ENCODE data around the gene MALSU1. TPM values are rescaled to one million over a fixed set of nuclear protein-coding genes. Genes with fewer than 3 reads are reported as not detected.

Gene MALSU1
- total RNA-seq, result 50.1 and 54.7 TPM in 2 replicates

- DNase-seq (ENCODE audit: extremely low read depth, low read depth, low spot score), result peak; percentile 79
Measured at GRCh38 chr7:23298885-23299769, at the start of gene MALSU1. MALSU1 (plus strand) TSS chr7:23299339; CDS start chr7:23299353, 14 bp downstream.

GRCh38 chr7:23249486-23249885, 49.7 kb upstream of the MALSU1 start:
- no peak for DNase-seq (ENCODE audit: extremely low read depth, low read depth, low spot score)

GRCh38 chr7:23254051-23254681, 45.0 kb upstream of the MALSU1 start:
- no peak for DNase-seq (ENCODE audit: extremely low read depth, low read depth, low spot score)

GRCh38 chr7:23256731-23257130, 42.4 kb upstream of the MALSU1 start:
- no peak for DNase-seq (ENCODE audit: extremely low read depth, low read depth, low spot score)

- DNase-seq (ENCODE audit: extremely low read depth, low read depth, low spot score), result no peak
Measured at GRCh38 chr7:23260371-23260770, 38.8 kb upstream of the MALSU1 start.

- no peak for DNase-seq (ENCODE audit: extremely low read depth, low read depth, low spot score)
Measured at GRCh38 chr7:23261843-23262452, 37.2 kb upstream of the MALSU1 start.

GRCh38 chr7:23264916-23265458, 34.2 kb upstream of the MALSU1 start:
- no peak for DNase-seq (ENCODE audit: extremely low read depth, low read depth, low spot score)

- DNase-seq (ENCODE audit: extremely low read depth, low read depth, low spot score), result no peak
Measured at GRCh38 chr7:23266918-23267317, 32.2 kb upstream of the MALSU1 start.

GRCh38 chr7:23267357-23267756, 31.8 kb upstream of the MALSU1 start:
- no peak for DNase-seq (ENCODE audit: extremely low read depth, low read depth, low spot score)

GRCh38 chr7:23268167-23268566, 31.0 kb upstream of the MALSU1 start:
- DNase-seq (ENCODE audit: extremely low read depth, low read depth, low spot score), result no peak

GRCh38 chr7:23268746-23269145, 30.4 kb upstream of the MALSU1 start:
- no peak for DNase-seq (ENCODE audit: extremely low read depth, low read depth, low spot score)

- DNase-seq (ENCODE audit: extremely low read depth, low read depth, low spot score), result no peak
Measured at GRCh38 chr7:23272275-23272674, 26.9 kb upstream of the MALSU1 start.

GRCh38 chr7:23273141-23273599, 26.0 kb upstream of the MALSU1 start:
- peak; percentile 72 for DNase-seq (ENCODE audit: extremely low read depth, low read depth, low spot score)

- DNase-seq (ENCODE audit: extremely low read depth, low read depth, low spot score), result no peak
Measured at GRCh38 chr7:23275912-23276311, 23.2 kb upstream of the MALSU1 start.

- no peak for DNase-seq (ENCODE audit: extremely low read depth, low read depth, low spot score)
Measured at GRCh38 chr7:23276376-23276775, 22.8 kb upstream of the MALSU1 start.

- no peak for DNase-seq (ENCODE audit: extremely low read depth, low read depth, low spot score)
Measured at GRCh38 chr7:23276947-23277346, 22.2 kb upstream of the MALSU1 start.

GRCh38 chr7:23277359-23277989, 21.7 kb upstream of the MALSU1 start:
- peak; percentile 52 for DNase-seq (ENCODE audit: extremely low read depth, low read depth, low spot score)

- DNase-seq (ENCODE audit: extremely low read depth, low read depth, low spot score), result no peak
Measured at GRCh38 chr7:23279819-23280525, 19.2 kb upstream of the MALSU1 start.

GRCh38 chr7:23283086-23283485, 16.1 kb upstream of the MALSU1 start:
- DNase-seq (ENCODE audit: extremely low read depth, low read depth, low spot score), result no peak

- DNase-seq (ENCODE audit: extremely low read depth, low read depth, low spot score), result no peak
Measured at GRCh38 chr7:23284871-23285270, 14.3 kb upstream of the MALSU1 start.
